Thyroid gland (tissue), 4 donors: ENCODE results near the gene CHST8. TPM values are rescaled to one million over a fixed set of nuclear protein-coding genes. Genes with fewer than 3 reads are reported as not detected.

Source experiments
- DNase-seq, 2 donors: peaks; one replicate each; pipeline ENCODE4 v3.0.0-alpha.2; 2019
- H3K27ac ChIP-seq, 3 donors: fragments of 200-600 bp; sonication (generic); 1 replicate in 2 of 3; 2 replicates in 1 of 3; pipeline ENCODE4 v1.5.1; 2016 to 2019; ENCODE audit warnings: mild to moderate bottlenecking in 1 of 3, moderate library complexity in 1 of 3
- H3K27me3 ChIP-seq: fragments of 200-600 bp; sonication (generic); one replicate; pipeline ENCODE4 v1.5.1; 2019
- H3K36me3 ChIP-seq, 2 donors: fragments of 200-600 bp; sonication (generic); one replicate each; pipeline ENCODE4 v1.5.1; 2016 to 2019
- H3K4me1 ChIP-seq, 2 donors: fragments of 200-600 bp; sonication (generic); one replicate each; pipeline ENCODE4 v1.5.1; 2017 to 2019
- H3K4me3 ChIP-seq, 3 donors: fragments of 200-600 bp; sonication (generic); replicated peaks in 1 of 3; 1 replicate in 2 of 3; 2 replicates in 1 of 3; pipeline ENCODE4 v1.5.1; 2016; ENCODE audit warnings: mild to moderate bottlenecking in 1 of 3
- H3K9me3 ChIP-seq: fragments of 200-600 bp; sonication (generic); one replicate; pipeline ENCODE4 v1.5.1; 2017
- CTCF ChIP-seq, 6 experiments: fragments of 200-600 bp in 3 of 6; fragments of 450-650 bp in 3 of 6; sonication (generic) in 3 of 6; IDR thresholded peaks; one replicate each; pipeline ENCODE4 v1.5.1; 2016 to 2019; ENCODE audit warnings: antibody characterized with exemption in 6 of 6, mild to moderate bottlenecking in 2 of 6, inconsistent platforms in 1 of 6, moderate library complexity in 1 of 6
- POLR2A ChIP-seq, 2 donors: fragments of 450-650 bp; IDR thresholded peaks; one replicate each; pipeline ENCODE4 v1.6.1; 2017; ENCODE audit warnings: antibody characterized with exemption in 2 of 2, mild to moderate bottlenecking in 2 of 2, moderate library complexity in 1 of 2
- WGBS, 2 donors: methylation state at CpG; one replicate each; pipeline ENCODE4 v1.1.5; 2017; 5-methylcytosine and 5-hydroxymethylcytosine counted together
- intact Hi-C: fragments of 100-400 bp; cut with DNase I; formaldehyde crosslinking; loops from one replicate; pipeline ENCODE4 v1.15.1; 2023
- total RNA-seq, 4 donors: library from RNA; depleted of rRNA; stranded (reverse); fragments of >200 nt; gene quantifications; one replicate each; pipeline ENCODE4 v1.2.3, GENCODE V29; 2016

The CHST8 gene
- total RNA-seq, 4 donors from 2014 or later, result 0.83 to 2.6 (median 1.4) TPM; not detected in 1

GRCh38 chr19:33806434-33806881, 184.7 kb downstream of the CHST8 start:
- Histone ChIP-seq H3K27ac (no peak overlapping the region), H3K9me3 (no peaks in the 10 kb centered on the region), H3K27me3 (no peaks in the 10 kb centered on the region), H3K4me1 (peaks cover 0 to 12% of the 10 kb centered on the region in 2 donors), H3K36me3 (peaks cover 18 to 25% of the 10 kb centered on the region in 2 donors), H3K4me3 (no peak overlapping the region)
- WGBS, 2 donors, result 80 to 82% methylated on average over 8 of the region's 8 CpGs
- intact Hi-C loops, result no loop called here
- TF ChIP-seq CTCF (IDR thresholded peaks at IDR 0.05) (no peak), POLR2A (IDR thresholded peaks at IDR 0.05) (no peak)
- DNase-seq, result no peak

DNA sequence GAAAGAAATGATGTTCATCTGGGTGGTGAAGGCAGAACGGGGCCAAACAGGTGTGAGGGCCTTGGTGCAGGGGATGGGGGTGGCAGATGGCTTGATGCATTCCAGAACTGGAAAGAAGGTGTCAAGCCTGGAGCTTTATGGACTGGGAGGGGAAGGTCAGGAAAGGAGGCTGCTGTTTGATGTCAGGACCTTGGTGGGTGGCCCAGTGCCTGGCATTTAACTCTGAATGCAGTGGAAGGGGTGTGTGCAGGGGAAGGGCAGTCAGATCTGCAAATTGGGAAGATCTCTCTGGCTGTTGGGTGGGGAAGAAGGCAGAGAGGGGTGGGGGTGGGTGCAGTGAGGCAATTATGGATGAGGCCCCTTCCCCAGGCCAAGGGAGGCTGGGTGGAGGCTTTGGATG, 186.6 kb downstream of the CHST8 start:
- WGBS, 2 donors, result 74 to 84% methylated on average over 1 of the region's 1 CpG
- Histone ChIP-seq H3K9me3 (no peaks in the 10 kb centered on the region), H3K36me3 (peaks cover 25 to 37% of the 10 kb centered on the region in 2 donors), H3K4me1 (peaks cover 0 to 12% of the 10 kb centered on the region in 2 donors), H3K4me3 (no peak overlapping the region), H3K27me3 (no peaks in the 10 kb centered on the region), H3K27ac (no peak overlapping the region)
- no peak for TF ChIP-seq CTCF (IDR thresholded peaks at IDR 0.05)
- TF ChIP-seq POLR2A (IDR thresholded peaks at IDR 0.05), result no peak
- DNase-seq, result no peak
- intact Hi-C loops, result no loop called here

DNA sequence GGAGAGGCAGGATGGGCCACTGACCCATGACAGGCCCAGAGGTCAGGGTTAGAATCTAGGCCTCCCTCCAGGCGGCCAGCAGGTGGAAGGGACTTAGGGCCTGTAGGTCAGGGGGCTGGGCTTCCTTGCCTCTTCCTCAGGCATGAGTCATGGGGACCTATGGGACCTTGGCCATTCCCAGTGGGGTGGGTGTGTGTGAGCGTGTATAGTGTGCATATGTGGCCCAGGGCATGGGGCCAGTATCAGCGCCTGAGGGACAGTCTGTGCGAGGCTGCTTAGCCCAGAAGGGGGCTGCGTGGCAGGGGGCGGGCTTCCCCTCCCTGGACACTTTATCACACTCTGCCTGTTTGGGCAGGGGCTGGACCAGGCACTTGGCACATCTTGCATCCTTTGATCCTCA, 188.2 kb downstream of the CHST8 start:
- WGBS, 2 donors, result 81 to 91% methylated on average over 2 to 5 of the region's 6 CpGs
- Histone ChIP-seq H3K36me3 (peaks cover 28 to 43% of the 10 kb centered on the region in 2 donors), H3K27ac (no peak overlapping the region), H3K4me3 (no peak overlapping the region), H3K9me3 (no peaks in the 10 kb centered on the region), H3K4me1 (no peaks in the 10 kb centered on the region), H3K27me3 (no peaks in the 10 kb centered on the region)
- no peak for TF ChIP-seq POLR2A (IDR thresholded peaks at IDR 0.05)
- no peak for TF ChIP-seq CTCF (IDR thresholded peaks at IDR 0.05)
- DNase-seq, result no peak
- intact Hi-C loops, result no loop called here

GRCh38 chr19:33810821-33811220, 189.1 kb downstream of the CHST8 start:
- peaks cover 28 to 40% of the 10 kb centered on the region in 2 donors for H3K36me3 ChIP-seq
- WGBS, 2 donors, result 95 to 96% methylated on average over 8 to 11 of the region's 11 CpGs

DNA sequence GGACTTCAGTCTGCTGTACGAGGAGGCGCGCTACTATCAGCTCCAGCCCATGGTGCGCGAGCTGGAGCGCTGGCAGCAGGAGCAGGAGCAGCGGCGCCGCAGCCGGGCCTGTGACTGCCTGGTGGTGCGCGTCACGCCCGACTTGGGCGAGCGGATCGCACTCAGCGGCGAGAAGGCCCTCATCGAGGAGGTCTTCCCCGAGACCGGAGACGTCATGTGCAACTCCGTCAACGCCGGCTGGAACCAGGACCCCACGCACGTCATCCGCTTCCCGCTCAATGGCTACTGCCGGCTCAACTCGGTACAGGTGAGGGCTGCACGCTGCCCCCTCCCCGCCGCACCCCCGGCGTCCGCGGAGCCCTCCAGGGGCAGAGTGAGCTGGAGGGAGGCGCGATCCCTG, 189.5 kb downstream of the CHST8 start:
- Histone ChIP-seq H3K9me3 (no peaks in the 10 kb centered on the region), H3K27ac (no peak overlapping the region), H3K36me3 (peaks cover 28 to 40% of the 10 kb centered on the region in 2 donors), H3K4me1 (no peaks in the 10 kb centered on the region), H3K27me3 (no peaks in the 10 kb centered on the region), H3K4me3 (no peak overlapping the region)
- 95 to 98% methylated on average over 40 to 41 of the region's 41 CpGs for WGBS, 2 donors
- intact Hi-C loops, result no loop called here
- no peak for DNase-seq
- TF ChIP-seq CTCF (IDR thresholded peaks at IDR 0.05) (no peak), POLR2A (IDR thresholded peaks at IDR 0.05) (no peak)

More at GRCh38 chr19:33810821-33811220, 189.1 kb downstream of the CHST8 start:
- Histone ChIP-seq H3K9me3 (no peaks in the 10 kb centered on the region), H3K4me3 (no peak overlapping the region), H3K4me1 (no peaks in the 10 kb centered on the region), H3K27me3 (no peaks in the 10 kb centered on the region), H3K27ac (no peak overlapping the region)
- DNase-seq, result no peak
- intact Hi-C loops, result no loop called here
- TF ChIP-seq CTCF (IDR thresholded peaks at IDR 0.05) (no peak), POLR2A (IDR thresholded peaks at IDR 0.05) (no peak)
